ENCODE data around the gene CDYL2.

GRCh38 chr16:80825365-80825758 is 21.0 kb upstream of the CDYL2 start:
- no peak for TF ChIP-seq POLR2A (IDR thresholded peaks at IDR 0.05)
- no peak for TF ChIP-seq EP300 (IDR thresholded peaks at IDR 0.05)

Data from stomach (tissue), 4 donors.